HepG2 (cell line): ENCODE data around the gene DNMT3L. TPM values are rescaled to one million over a fixed set of nuclear protein-coding genes. Genes with fewer than 3 reads are reported as not detected.

ENCODE experiments used
- ARID4A ChIP-seq: sonication (generic); formaldehyde crosslinking; IDR thresholded peaks from 2 replicates; pipeline ENCODE4 v1.5.0; 2020; ENCODE audit warnings: mild to moderate bottlenecking, missing genetic modification reagents, borderline replicate concordance
- ATF6 ChIP-seq: sonication (generic); formaldehyde crosslinking; conservative IDR thresholded peaks from 2 replicates; pipeline ENCODE4 v1.4.0; 2020; ENCODE audit warnings: missing genetic modification reagents
- DRAP1 ChIP-seq: IDR thresholded peaks from 2 replicates; pipeline ENCODE4 v1.6.1; 2016; ENCODE audit warnings: missing genetic modification reagents, missing compliant biosample characterization
- ESRRA ChIP-seq: sonication (generic); formaldehyde crosslinking; IDR thresholded peaks from 2 replicates; pipeline ENCODE4 v1.5.1; 2020; ENCODE audit warnings: mild to moderate bottlenecking, low read depth, missing genetic modification reagents
- RBM39 ChIP-seq: fragments of 200-400 bp; formaldehyde crosslinking; IDR thresholded peaks from one replicate; pipeline ENCODE4 v1.6.1; 2018; ENCODE audit warnings: antibody characterized with exemption, mild to moderate bottlenecking, low read depth, low read length; ENCODE audit not compliant: poor library complexity, severe bottlenecking
- ZNF17 ChIP-seq: sonication (generic); formaldehyde crosslinking; IDR thresholded peaks from 2 replicates; pipeline ENCODE4 v1.5.0; 2020; ENCODE audit warnings: mild to moderate bottlenecking, missing genetic modification reagents
- ZNF414 ChIP-seq: sonication (generic); formaldehyde crosslinking; IDR thresholded peaks from 2 replicates; pipeline ENCODE4 v1.5.0; 2020; ENCODE audit warnings: missing genetic modification reagents
- ZNF512B ChIP-seq: sonication (generic); formaldehyde crosslinking; IDR thresholded peaks from 2 replicates; pipeline ENCODE4 v1.5.1; 2020; ENCODE audit warnings: missing genetic modification reagents, mild to moderate bottlenecking, borderline replicate concordance
- ZNF574 ChIP-seq: sonication (generic); formaldehyde crosslinking; IDR thresholded peaks from 2 replicates; pipeline ENCODE4 v1.4.0; 2020; ENCODE audit warnings: missing genetic modification reagents
- ZSCAN9 ChIP-seq: IDR thresholded peaks from 2 replicates; pipeline ENCODE4 v1.6.1; 2016; ENCODE audit warnings: borderline replicate concordance
- polyA plus RNA-seq, 8 experiments: library from polyadenylated mRNA; depleted of rRNA in 3 of 8; stranded (reverse) in 7 of 8; unstranded in 1 of 8; fragments of >200 nt; fragmentation: Illumina TruSeq in 4 of 8; extraction: Trizol in 4 of 8; gene quantifications; 2 replicates each; pipeline versions ENCODE4 v1.2.1 to v1.2.3, GENCODE V29; 2011 to 2016; ENCODE audit warnings: low read depth in 4 of 8, missing spikeins in 1 of 8, mixed read lengths in 1 of 8; ENCODE audit not compliant: insufficient read depth in 1 of 8
- total RNA-seq, 5 experiments: library from RNA; depleted of rRNA; stranded (reverse); fragments of >200 nt; fragmentation: Illumina TruSeq; extraction: Trizol; gene quantifications; 2 replicates each; pipeline ENCODE4 v1.2.3, GENCODE V29; 2016; ENCODE audit warnings: low read depth in 1 of 5

DNMT3L gene
- total and polyA plus RNA-seq, 2 of the 13 experiments (the other 11 are each of a cell fraction or from before 2014, with no cell fraction given): 0.75 to 1.7 TPM

- TF ChIP-seq ARID4A (CRISPR knock-in tag) (0 out of 2 replicates have a peak, but pooled peaks have one; percentile 32), ZSCAN9 (CRISPR knock-in tag) (no peak), ZNF414 (CRISPR knock-in tag) (0 out of 2 replicates have a peak, but pooled peaks have one; percentile 19), ZNF17 (CRISPR knock-in tag) (no peak), DRAP1 (CRISPR knock-in tag) (no peak), ESRRA (CRISPR knock-in tag) (no peak), ATF6 (CRISPR knock-in tag) (no peak), ZNF512B (CRISPR knock-in tag) (no peak), ZNF574 (CRISPR knock-in tag) (no peak), RBM39 (no peak)
Measured at GRCh38 chr21:44294391-44295162, 32.9 kb upstream of the DNMT3L start (continued).
